ENCODE results near the gene TLR7.

DNA sequence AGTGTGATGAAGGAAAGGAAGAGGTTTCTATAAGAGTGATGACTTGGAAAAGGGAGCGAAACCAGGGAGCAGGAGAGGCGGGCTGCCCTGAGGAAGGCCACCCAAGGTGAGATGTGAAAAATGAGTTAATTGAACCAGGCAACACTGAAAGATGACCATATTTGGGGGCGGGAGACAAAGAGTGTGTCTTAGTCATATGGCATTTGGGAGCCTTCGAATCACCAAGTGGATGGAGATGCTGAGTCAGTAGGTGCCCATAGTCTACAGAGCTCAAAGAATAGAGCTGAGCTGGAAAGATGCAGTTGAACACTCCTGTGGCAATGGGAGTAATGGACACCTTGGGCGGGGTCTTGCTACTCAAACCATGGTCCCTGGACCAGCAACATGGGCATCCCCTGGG, 31.2 kb downstream of the TLR7 start:
- TF ChIP-seq, protein P1, sequence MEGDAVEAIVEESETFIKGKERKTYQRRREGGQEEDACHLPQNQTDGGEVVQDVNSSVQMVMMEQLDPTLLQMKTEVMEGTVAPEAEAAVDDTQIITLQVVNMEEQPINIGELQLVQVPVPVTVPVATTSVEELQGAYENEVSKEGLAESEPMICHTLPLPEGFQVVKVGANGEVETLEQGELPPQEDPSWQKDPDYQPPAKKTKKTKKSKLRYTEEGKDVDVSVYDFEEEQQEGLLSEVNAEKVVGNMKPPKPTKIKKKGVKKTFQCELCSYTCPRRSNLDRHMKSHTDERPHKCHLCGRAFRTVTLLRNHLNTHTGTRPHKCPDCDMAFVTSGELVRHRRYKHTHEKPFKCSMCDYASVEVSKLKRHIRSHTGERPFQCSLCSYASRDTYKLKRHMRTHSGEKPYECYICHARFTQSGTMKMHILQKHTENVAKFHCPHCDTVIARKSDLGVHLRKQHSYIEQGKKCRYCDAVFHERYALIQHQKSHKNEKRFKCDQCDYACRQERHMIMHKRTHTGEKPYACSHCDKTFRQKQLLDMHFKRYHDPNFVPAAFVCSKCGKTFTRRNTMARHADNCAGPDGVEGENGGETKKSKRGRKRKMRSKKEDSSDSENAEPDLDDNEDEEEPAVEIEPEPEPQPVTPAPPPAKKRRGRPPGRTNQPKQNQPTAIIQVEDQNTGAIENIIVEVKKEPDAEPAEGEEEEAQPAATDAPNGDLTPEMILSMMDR (IDR thresholded peaks at IDR 0.05): no peak
- no peak for TF ChIP-seq POLR2A (IDR thresholded peaks at IDR 0.05)

Data from esophagus squamous epithelium (tissue), 4 donors.